ENCODE results near the gene CDH5. TPM values are rescaled to one million over a fixed set of nuclear protein-coding genes. Genes with fewer than 3 reads are reported as not detected.
A peak's percentile ranks its signal among the peaks of the same experiment; 100 is the strongest.

Gene CDH5
- total RNA-seq, 1 experiment from 2014 or later: not detected

- H3K9me3 Mint-ChIP-seq (ENCODE audit: unreplicated experiment): no peaks in the 10 kb centered on the region
Measured at GRCh38 chr16:66440970-66441369, 74.5 kb downstream of the CDH5 start.

GRCh38 chr16:66441586-66442375 lies 75.3 kb downstream of the CDH5 start:
- BruUV-seq (replicated peaks): no TSS peak
- POLR2A ChIA-PET: no interaction called here
- Mint-ChIP-seq H3K36me3 (ENCODE audit: insufficient read depth, unreplicated experiment) (no peaks in the 10 kb centered on the region), H3K9me3 (ENCODE audit: unreplicated experiment) (no peaks in the 10 kb centered on the region), H3K27me3 (ENCODE audit: insufficient read depth, unreplicated experiment) (no peaks in the 10 kb centered on the region), H3K4me3 (ENCODE audit: unreplicated experiment) (no peak overlapping the region), H3K4me1 (ENCODE audit: insufficient read depth, unreplicated experiment) (peaks cover 19% of the 10 kb centered on the region), H3K27ac (ENCODE audit: low read depth, unreplicated experiment) (no peak overlapping the region)
- CTCF ChIA-PET: interaction anchor here (0.5 to 1.0 kb wide), 2 partner anchors 25 to 168 kb away, joined by 3 to 4 read pairs; no protein-coding TSS in a partner anchor
- intact Hi-C loops (cut with micrococcal nuclease): no loop called here
- DNase-seq (ENCODE audit: unreplicated experiment): peak; percentile 65
- no peak for TF ChIP-seq CTCF (IDR thresholded peaks at IDR 0.05; ENCODE audit: unreplicated experiment)

More at GRCh38 chr16:66440970-66441369, 74.5 kb downstream of the CDH5 start:
- CTCF ChIA-PET: no interaction called here
- intact Hi-C loops (cut with micrococcal nuclease): no loop called here
- Mint-ChIP-seq H3K4me1 (ENCODE audit: insufficient read depth, unreplicated experiment) (peaks cover 11% of the 10 kb centered on the region), H3K36me3 (ENCODE audit: insufficient read depth, unreplicated experiment) (no peaks in the 10 kb centered on the region), H3K4me3 (ENCODE audit: unreplicated experiment) (no peak overlapping the region), H3K27ac (ENCODE audit: low read depth, unreplicated experiment) (no peak overlapping the region), H3K27me3 (ENCODE audit: insufficient read depth, unreplicated experiment) (no peaks in the 10 kb centered on the region)
- no peak for TF ChIP-seq CTCF (IDR thresholded peaks at IDR 0.05; ENCODE audit: unreplicated experiment)
- no TSS peak for BruUV-seq (replicated peaks)
- POLR2A ChIA-PET: no interaction called here
- peak; percentile 54 for DNase-seq (ENCODE audit: unreplicated experiment)

- no peak for TF ChIP-seq CTCF (IDR thresholded peaks at IDR 0.05; ENCODE audit: unreplicated experiment)
- no peaks in the 10 kb centered on the region for H3K27me3 Mint-ChIP-seq (ENCODE audit: insufficient read depth, unreplicated experiment)
Measured at GRCh38 chr16:66442502-66443268, 76.2 kb downstream of the CDH5 start.

GRCh38 chr16:66443269-66443652 lies 76.8 kb downstream of the CDH5 start:
- TF ChIP-seq CTCF (IDR thresholded peaks at IDR 0.05; ENCODE audit: unreplicated experiment): no peak
- intact Hi-C loops (cut with micrococcal nuclease): no loop called here
- peak; percentile 57 for DNase-seq (ENCODE audit: unreplicated experiment)
- BruUV-seq (replicated peaks): no TSS peak
- H3K4me1 Mint-ChIP-seq (ENCODE audit: insufficient read depth, unreplicated experiment): peaks cover 20% of the 10 kb centered on the region
- POLR2A ChIA-PET: no interaction called here
- H3K4me3 Mint-ChIP-seq (ENCODE audit: unreplicated experiment): no peak overlapping the region
- H3K27me3 Mint-ChIP-seq (ENCODE audit: insufficient read depth, unreplicated experiment): no peaks in the 10 kb centered on the region
- CTCF ChIA-PET: interaction anchor here (0.7 to 1.6 kb wide), 6 partner anchors 9 to 98 kb away, joined by 3 to 4 read pairs (median 4); no protein-coding TSS in a partner anchor
- H3K36me3 Mint-ChIP-seq (ENCODE audit: insufficient read depth, unreplicated experiment): no peaks in the 10 kb centered on the region
- H3K27ac Mint-ChIP-seq (ENCODE audit: low read depth, unreplicated experiment): no peak overlapping the region
- H3K9me3 Mint-ChIP-seq (ENCODE audit: unreplicated experiment): no peaks in the 10 kb centered on the region

More at GRCh38 chr16:66442502-66443268, 76.2 kb downstream of the CDH5 start:
- Mint-ChIP-seq H3K27ac (ENCODE audit: low read depth, unreplicated experiment) (no peak overlapping the region), H3K9me3 (ENCODE audit: unreplicated experiment) (no peaks in the 10 kb centered on the region), H3K4me1 (ENCODE audit: insufficient read depth, unreplicated experiment) (peaks cover 20% of the 10 kb centered on the region), H3K4me3 (ENCODE audit: unreplicated experiment) (no peak overlapping the region), H3K36me3 (ENCODE audit: insufficient read depth, unreplicated experiment) (no peaks in the 10 kb centered on the region)
- intact Hi-C loops (cut with micrococcal nuclease): no loop called here
- ChIA-PET POLR2A (no interaction called here), CTCF (interaction anchor here (1.1 to 1.6 kb wide), 2 partner anchors 13 to 34 kb away, joined by 3 to 4 read pairs; no protein-coding TSS in a partner anchor)
- no TSS peak for BruUV-seq (replicated peaks)
- no peak for DNase-seq (ENCODE audit: unreplicated experiment)
